Epithelial cell of proximal tubule (primary cell): ENCODE results near the gene CLEC16A. TPM values are rescaled to one million over a fixed set of nuclear protein-coding genes. Genes with fewer than 3 reads are reported as not detected.

ENCODE experiments used
- DNase-seq: peaks from one replicate; pipeline ENCODE4 v3.0.0-alpha.2; 2011; ENCODE audit warnings: low read depth
- H3K4me3 ChIP-seq: 2 replicates; pipeline ENCODE4 v1.5.1; 2011; ENCODE audit warnings: low read depth, mild to moderate bottlenecking, low read length
- total RNA-seq: library from RNA; depleted of rRNA; stranded (reverse); fragments of >200 nt; gene quantifications from 2 replicates; pipeline ENCODE4 v1.2.3, GENCODE V29; 2015
- TF ChIP-seq, protein P1 (sequence below): conservative IDR thresholded peaks from 2 replicates; pipeline ENCODE4 v1.5.1; 2012; ENCODE audit warnings: low read depth, mild to moderate bottlenecking, low read length

Gene CLEC16A
- total RNA-seq, 1 donor from 2014 or later: 15.6 TPM

DNA sequence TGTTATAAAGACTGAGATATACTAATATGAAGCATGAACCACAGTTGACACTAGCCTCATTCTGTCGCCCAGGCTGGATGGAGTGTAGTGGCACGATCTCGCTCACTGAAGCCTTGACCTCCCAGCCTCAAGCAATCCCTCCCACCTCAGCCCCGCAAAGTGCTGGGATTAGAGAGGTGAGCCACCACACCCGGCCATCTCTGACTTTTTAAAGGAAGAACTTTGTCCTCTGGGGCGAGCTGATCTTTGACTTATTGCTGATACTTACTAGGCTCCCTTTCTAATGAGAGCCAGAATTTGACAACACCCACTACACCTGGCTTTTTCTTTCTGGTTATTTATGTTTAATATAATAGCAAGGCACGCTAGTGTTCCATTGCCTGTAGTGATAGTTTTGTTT is 57.2 kb downstream of the CLEC16A start:
- DNase-seq: no peak
- TF ChIP-seq, protein P1, sequence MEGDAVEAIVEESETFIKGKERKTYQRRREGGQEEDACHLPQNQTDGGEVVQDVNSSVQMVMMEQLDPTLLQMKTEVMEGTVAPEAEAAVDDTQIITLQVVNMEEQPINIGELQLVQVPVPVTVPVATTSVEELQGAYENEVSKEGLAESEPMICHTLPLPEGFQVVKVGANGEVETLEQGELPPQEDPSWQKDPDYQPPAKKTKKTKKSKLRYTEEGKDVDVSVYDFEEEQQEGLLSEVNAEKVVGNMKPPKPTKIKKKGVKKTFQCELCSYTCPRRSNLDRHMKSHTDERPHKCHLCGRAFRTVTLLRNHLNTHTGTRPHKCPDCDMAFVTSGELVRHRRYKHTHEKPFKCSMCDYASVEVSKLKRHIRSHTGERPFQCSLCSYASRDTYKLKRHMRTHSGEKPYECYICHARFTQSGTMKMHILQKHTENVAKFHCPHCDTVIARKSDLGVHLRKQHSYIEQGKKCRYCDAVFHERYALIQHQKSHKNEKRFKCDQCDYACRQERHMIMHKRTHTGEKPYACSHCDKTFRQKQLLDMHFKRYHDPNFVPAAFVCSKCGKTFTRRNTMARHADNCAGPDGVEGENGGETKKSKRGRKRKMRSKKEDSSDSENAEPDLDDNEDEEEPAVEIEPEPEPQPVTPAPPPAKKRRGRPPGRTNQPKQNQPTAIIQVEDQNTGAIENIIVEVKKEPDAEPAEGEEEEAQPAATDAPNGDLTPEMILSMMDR: no peak

DNA sequence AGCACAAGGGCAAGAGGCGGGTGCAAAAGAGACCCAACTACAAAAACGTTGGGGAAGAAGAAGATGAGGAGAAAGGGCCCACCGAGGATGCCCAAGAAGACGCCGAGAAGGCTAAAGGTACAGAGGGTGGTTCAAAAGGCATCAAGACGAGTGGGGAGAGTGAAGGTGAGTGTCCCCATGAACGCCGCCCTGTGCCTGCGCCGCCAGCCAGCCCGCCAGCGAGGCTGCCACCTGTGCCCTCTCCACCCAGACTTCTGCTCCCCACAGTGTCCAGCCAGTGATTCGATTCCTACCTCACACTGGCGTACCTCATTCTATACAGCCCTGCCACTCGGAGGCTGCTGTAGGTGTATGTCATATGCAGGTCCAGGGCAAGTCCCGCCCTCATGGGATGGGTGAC is 58.8 kb downstream of the CLEC16A start:
- DNase-seq: no peak
- TF ChIP-seq, protein P1: no peak
- no peak overlapping the region for H3K4me3 ChIP-seq

More for the DNA sequence above, 57.2 kb downstream of the CLEC16A start:
- no peak overlapping the region for H3K4me3 ChIP-seq

GRCh38 chr16:11004351-11004750 is 60.0 kb downstream of the CLEC16A start:
- no peak for DNase-seq
- TF ChIP-seq, protein P1: no peak
- no peak overlapping the region for H3K4me3 ChIP-seq

GRCh38 chr16:11004973-11005610 is 60.7 kb downstream of the CLEC16A start:
- TF ChIP-seq, protein P1: no peak
- no peak for DNase-seq
- no peak overlapping the region for H3K4me3 ChIP-seq

- TF ChIP-seq, protein P1: no peak
- no peak overlapping the region for H3K4me3 ChIP-seq
- DNase-seq: no peak
Observed at GRCh38 chr16:11005611-11005975, 61.2 kb downstream of the CLEC16A start.

- DNase-seq: no peak
- TF ChIP-seq, protein P1: no peak
Observed at GRCh38 chr16:11006656-11007055, 62.3 kb downstream of the CLEC16A start.

GRCh38 chr16:11007714-11008280 is 63.4 kb downstream of the CLEC16A start:
- DNase-seq: no peak
- no peak overlapping the region for H3K4me3 ChIP-seq
- TF ChIP-seq, protein P1: no peak

More at GRCh38 chr16:11006656-11007055, 62.3 kb downstream of the CLEC16A start:
- no peak overlapping the region for H3K4me3 ChIP-seq
